ENCODE measurements around the gene TMEM126B. TPM values are rescaled to one million over a fixed set of nuclear protein-coding genes. Genes with fewer than 3 reads are reported as not detected.
A peak's percentile ranks its signal among the peaks of the same experiment; 100 is the strongest.

Gene TMEM126B
- total and polyA plus RNA-seq, 10 of the 15 experiments (the other 5 are each of a cell fraction or from before 2014, with no cell fraction given) = 36.9 to 117 (median 70.3) TPM

GRCh38 chr11:85679576-85679975 lies 51.2 kb downstream of the TMEM126B start (continued):
- no peak for TF ChIP-seq PRDM15 (CRISPR knock-in tag; IDR thresholded peaks at IDR 0.05)
- no peak for TF ChIP-seq RB1 (IDR thresholded peaks at IDR 0.05; ENCODE audit: borderline replicate concordance)
- TF ChIP-seq PAX8 (IDR thresholded peaks at IDR 0.05) = no peak
- no peak for TF ChIP-seq NR2C2 (IDR thresholded peaks at IDR 0.05; ENCODE audit: borderline replicate concordance, control insufficient read depth, insufficient read length, low read depth)

GRCh38 chr11:85680897-85681296 lies 52.5 kb downstream of the TMEM126B start:
- H3K4me2 ChIP-seq (ENCODE audit: control insufficient read depth, insufficient read depth) = no peak overlapping the region
- H3K27me3 ChIP-seq (replicated peaks in 1 of 2; ENCODE audit: control insufficient read depth in 2 of 2, insufficient read depth in 2 of 2, low read length in 1 of 2) = 0 out of 4 replicates have a peak, but pooled peaks cover 0 to 3% of the 10 kb centered on the region in 2 experiments
- DNase-seq (ENCODE audit: low read depth, low spot score) = no peak
- ChIA-PET SMC1A (ENCODE audit: uncharacterized antibody, unreplicated experiment) (interaction anchor here (1.0 to 1.9 kb wide), 6 partner anchors 8 to 55 kb away, joined by 3 to 10 read pairs (median 3); partner anchors contain the start of gene TMEM126A), RAD21 (ENCODE audit: unreplicated experiment) (interaction anchor here (0.7 to 0.9 kb wide), 3 partner anchors 19 to 97 kb away, joined by 3 to 5 read pairs (median 3); no protein-coding TSS in a partner anchor), CTCF (interaction anchor here (0.9 to 3.4 kb wide), 4 partner anchors 9 to 27 kb away, joined by 3 to 8 read pairs (median 6); no protein-coding TSS in a partner anchor), POLR2A (interaction anchor here (1.4 kb wide), 1 partner anchor 33 kb away, joined by 4 read pairs; the partner anchor contains the start of gene TMEM126A)
- TF ChIP-seq POU2F2 (IDR thresholded peaks at IDR 0.05; ENCODE audit: borderline replicate concordance, low read depth, low read length) = peak; percentile 56; the same call in 1 of the 3 replicates
- TF ChIP-seq E2F8 (IDR thresholded peaks at IDR 0.05; ENCODE audit: low read depth, partially characterized antibody) = no peak
- TF ChIP-seq YBX1 (IDR thresholded peaks at IDR 0.05) = no peak
- TF ChIP-seq DPF2 (IDR thresholded peaks at IDR 0.05) = no peak
- H3K9ac ChIP-seq (ENCODE audit: control insufficient read depth, insufficient read depth, low read length) = no peak overlapping the region
- H3K4me1 ChIP-seq (ENCODE audit: control insufficient read depth, insufficient read depth, low read length) = peaks cover 5% of the 10 kb centered on the region; the same call in 1 of the 2 replicates
- H2AFZ ChIP-seq (ENCODE audit: control insufficient read depth, low read depth, low read length) = no peak overlapping the region
- in situ Hi-C loops (cut with MboI) = no loop called here
- no peak overlapping the region for H3K4me3 ChIP-seq
- no peaks in the 10 kb centered on the region for H3K79me2 ChIP-seq (ENCODE audit: control insufficient read depth, insufficient read depth, low read length)
- FAIRE-seq = no peak
- H3K27ac ChIP-seq (ENCODE audit: control insufficient read depth, insufficient read depth) = no peak overlapping the region
- intact Hi-C loops (cut with micrococcal nuclease; ENCODE audit: unreplicated experiment) = no loop called here
- 95% methylated on average over 1 of the region's 1 CpG for WGBS (ENCODE audit: insufficient coverage, insufficient replicate concordance, low lambda C conversion rate, missing lambda C conversion rate)
- H3K36me3 ChIP-seq (ENCODE audit: control insufficient read depth in 2 of 2, insufficient read depth in 2 of 2, low read length in 1 of 2) = no peaks in the 10 kb centered on the region
- H3K9me3 ChIP-seq (replicated peaks; ENCODE audit: control insufficient read depth, insufficient read depth, low read length) = no peaks in the 10 kb centered on the region; the same call in 2 of the 3 replicates
- ATAC-seq = peak; percentile 25
- no peaks in the 10 kb centered on the region for H4K20me1 ChIP-seq (ENCODE audit: control insufficient read depth, insufficient read depth)
- no TSS peak for BruUV-seq (replicated peaks)

All from GM12878 (cell line).